Globus pallidus (tissue), 1 donor: ENCODE data around the gene SSTR5.
A peak's percentile ranks its signal among the peaks of the same experiment; 100 is the strongest.

Experiments
- DNase-seq: peaks from one replicate; pipeline ENCODE4 v3.0.0-alpha.2; 2015; ENCODE audit warnings: low spot score

The SSTR5 gene

DNA sequence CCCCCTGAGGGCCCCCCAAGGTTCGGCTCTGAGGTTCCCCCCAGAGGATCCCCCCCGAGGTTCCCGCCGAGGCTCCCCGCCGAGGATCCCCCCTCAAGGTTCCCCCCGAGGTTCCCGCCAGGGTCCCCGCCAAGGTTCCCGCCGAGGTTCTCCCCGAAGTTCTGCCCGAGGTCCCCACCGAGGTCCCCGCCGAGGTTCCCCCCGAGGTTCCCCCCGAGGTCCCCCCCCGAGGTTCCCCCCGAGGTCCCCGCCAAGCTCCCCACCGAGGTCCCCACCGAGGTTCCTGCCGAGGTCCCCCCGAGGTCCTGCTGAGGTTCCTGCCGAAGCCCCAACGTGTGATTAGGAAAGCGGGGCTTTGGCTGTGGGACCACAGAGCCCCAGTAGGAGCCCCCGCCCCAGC, 32.2 kb upstream of the SSTR5 start:
- no peak for DNase-seq

DNA sequence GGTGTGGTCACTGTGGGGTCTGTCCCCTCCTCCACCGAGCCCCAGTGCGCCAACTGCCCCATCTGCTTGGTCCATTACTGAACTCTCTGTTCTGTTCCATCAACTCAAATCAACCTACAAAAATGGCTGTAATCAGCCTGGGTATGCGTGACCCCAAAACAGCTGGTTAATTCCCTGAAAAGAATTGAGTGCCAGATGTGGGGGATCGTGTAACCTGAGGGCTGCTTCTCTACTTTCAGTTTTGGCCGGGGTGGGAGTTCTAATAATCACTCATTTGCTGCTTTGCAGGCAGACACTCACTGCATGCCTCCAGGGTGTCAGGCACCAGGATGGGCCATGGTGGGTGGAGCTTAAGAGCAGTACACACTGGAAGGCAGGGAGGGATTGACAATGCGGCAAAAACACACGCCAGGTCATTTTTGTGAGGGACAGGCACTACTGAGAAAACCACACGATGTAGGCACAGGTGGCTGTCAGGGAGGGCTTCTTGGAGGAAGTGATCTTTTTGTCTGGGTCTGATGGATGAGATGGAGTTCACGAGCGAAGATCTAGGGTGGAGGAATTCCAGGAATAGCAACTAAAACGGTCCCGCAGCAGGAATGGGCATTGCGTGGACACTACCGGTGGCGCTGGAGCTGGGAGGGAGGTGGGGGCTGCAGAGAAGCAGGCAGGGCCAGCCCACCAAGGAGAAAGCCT, 30.4 kb upstream of the SSTR5 start:
- DNase-seq, result no peak

DNA sequence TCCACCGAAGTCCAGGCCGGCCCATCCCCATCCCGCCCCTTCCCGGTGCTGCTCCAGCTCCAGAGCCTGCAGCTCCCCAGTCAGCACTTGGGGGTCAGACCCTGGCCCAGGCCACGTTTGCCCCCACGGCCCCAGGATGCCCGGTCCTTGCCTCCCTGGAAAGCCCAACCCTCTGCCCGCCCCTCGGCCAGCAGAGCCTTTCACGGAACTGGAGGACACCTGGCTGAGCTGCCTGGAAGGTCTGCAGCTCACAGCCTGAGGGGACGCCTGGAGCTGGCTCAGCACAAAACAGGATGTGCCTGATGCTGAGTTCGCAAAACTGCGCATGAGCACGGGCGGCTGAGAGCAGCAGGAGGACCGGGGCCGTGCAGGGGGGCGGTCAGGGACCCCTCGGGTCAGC, 29.7 kb upstream of the SSTR5 start:
- no peak for DNase-seq

DNA sequence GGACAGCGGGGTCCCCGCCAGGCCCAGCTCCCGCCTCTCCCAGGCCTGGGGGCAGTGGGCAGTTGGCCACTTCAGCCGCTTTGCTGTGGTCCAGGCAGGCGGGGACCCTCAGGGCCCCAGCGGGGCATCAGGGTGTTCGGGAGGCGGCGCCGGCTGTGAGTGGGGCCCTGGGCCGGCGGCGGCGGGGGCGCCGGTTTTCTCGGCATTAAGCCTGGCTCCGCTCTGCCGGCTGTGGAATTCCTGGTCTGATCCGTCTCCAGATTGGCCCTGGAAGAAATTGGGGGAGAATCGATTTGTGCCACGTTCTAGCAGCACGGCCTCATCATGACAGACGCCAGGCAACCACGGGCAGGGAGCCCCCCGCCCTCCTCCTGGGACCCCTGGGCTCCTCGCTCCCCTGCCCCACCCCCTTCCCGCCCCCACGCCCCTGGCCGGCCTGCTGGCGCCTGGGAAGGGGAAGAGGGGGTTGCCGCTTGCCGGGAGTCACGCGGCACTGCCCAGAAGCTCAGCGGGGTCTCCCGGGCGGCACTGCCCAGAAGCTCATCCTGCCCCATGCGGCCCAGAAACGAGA, 28.6 kb upstream of the SSTR5 start:
- no peak for DNase-seq

DNA sequence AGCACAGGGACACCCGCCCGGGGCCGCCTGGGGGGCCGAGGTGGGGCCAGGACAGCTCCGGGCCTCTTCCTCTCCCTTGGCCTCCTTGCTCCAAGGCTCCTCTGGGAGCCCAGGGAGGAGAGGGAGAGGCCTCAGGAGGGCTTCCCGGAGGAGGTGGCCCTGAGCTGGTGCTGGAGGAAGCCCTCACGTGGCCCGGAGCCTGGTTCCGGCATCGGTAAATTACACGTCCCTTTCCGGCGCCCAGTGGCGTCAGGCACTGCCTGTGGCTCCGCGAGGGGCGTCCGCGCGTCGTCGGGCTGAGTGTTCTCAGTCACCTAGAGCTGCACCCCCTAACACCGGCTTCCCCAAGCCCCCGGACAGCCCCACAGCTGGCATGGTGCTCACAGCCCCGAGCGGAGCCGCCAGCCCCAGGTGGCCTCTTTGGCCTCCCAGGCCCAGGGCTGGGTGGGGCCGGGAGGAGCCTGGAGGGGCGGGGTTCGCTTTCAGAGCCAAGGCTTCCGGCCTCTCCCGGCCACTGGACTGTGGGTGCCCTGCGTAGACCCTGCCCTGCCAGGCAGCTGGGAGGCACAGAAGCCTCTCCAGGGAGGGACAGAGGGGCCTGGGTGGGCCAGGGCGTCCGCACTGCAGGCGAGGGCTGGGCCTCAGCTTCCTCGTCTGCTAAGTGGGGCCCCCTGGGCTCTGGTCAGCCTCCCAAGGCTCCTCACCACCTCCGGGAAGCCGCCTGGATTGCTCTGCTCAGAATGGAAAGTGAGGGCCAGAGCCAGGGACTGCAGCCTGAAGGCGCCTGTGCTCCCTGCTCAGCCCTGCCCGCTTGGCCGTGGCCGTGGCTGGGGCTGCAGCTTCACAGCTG, 27.9 kb upstream of the SSTR5 start:
- DNase-seq, result no peak

DNA sequence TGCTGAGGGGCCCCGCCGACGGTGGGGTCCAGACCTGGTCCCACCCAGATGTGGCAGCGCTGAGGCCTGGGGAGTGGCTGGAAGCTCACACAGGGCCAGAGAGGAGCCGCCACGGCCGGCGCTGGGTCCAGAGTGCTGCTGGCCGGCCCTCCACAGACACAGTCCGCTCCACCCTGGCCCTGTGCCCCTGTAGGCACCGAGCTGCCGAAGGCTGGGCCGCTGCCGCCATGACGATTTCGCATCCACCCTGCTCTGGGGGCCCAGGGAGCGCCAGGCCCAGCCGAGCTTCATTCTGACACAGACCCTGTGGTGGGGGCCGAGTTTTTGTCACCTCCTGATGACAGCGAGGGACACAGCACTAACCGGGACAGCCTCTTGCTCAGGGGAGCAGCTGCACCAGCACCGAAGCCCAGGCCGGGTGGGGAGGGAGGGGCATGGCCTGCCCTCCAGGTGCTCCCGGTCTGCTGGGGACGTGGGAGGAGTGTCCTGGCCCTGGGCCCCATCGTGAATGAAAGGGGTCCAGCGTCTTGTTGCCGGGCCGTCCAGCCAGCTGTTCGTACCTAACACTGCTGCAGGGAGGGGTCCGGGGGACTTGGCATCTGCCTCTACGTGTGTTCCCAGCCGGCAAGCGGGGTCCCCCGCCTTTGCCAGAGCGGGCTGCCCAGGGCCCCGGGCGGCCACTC, 27.1 kb upstream of the SSTR5 start:
- peak; percentile 62 for DNase-seq

DNA sequence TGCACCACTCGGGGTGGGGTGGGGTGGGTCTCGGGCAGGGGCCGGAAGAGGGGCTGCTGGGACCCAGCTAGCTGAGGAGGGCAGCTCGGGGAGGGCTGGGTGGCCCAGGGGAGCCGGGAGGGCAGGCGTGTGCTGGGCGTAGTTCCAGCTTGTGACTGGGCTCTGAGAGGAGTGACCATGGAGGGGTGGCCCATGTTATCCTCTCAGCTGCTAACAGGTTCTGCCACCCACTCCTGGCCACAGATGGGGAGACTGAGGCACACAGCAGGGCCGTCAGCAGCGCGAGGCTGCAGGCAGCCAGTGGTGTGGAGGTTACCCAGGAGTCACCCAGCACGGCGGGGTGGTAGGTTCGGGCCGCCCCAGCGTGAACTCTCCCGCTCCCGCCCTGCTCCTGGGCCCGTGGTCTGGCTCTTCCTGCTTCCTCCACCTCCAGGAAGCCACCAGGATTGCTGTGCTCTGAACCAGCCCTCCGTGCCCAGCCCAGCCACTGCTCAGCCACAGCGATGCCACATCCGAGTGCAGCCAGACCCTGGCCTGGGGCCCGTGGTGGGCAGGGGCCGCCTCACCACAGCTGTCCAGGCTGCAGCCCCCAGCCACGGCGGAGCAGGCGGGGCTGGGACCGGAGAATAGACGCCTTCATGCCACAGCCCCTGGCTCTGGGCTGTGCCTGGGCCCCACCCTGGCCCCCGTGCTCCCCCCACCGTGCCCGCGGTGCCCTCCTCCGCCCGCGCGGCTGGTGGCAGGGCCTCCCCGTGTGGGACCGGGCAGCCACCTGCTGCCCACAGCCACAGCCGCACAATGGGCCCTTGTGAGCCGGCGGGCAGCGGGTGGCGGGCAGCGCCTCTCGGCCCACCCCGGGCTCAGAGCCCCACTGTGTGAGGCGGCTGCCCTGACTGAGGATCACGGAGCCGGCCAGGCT, 26.3 kb upstream of the SSTR5 start:
- peak; percentile 96 for DNase-seq

DNA sequence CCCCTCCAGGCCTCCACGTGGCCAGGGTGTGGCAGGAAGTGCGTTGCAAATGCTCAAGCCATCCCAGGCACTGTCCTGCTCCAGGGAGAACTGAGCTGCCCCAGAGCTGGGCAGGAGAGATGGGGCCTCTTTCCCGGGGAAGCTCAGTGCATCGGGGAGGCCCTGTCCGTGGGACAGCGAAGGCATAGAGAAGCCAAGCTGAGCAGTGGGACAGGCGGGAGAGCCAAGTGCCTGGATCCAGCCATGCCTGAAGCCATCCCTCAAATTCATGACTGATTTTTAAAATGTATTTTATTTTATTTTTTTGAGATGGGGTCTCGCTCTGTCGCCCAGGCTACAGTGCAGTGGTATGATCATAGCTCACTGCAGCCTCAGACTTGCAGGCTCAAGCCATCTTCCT, 25.4 kb upstream of the SSTR5 start:
- DNase-seq, result no peak

DNA sequence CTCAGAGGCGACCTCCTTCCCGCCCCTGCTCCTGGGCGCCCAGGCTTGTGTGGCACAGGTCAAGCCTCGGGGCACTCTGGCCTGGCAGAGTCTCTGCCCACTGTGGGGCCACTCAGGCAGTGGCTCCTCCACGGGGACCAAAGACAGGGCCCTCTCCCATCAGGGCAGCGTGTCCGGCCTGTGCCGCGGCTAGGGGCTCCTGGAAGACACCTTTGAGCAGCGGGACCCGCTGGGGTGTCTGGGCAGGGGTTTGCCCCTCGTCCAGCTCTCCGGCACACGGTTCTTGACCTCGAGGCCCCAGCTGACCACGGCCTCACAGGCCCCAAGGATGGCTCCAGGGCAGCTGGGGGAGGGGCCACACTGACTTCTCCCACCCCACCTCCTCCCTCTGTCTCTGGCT, 24.7 kb upstream of the SSTR5 start:
- DNase-seq, result no peak

DNA sequence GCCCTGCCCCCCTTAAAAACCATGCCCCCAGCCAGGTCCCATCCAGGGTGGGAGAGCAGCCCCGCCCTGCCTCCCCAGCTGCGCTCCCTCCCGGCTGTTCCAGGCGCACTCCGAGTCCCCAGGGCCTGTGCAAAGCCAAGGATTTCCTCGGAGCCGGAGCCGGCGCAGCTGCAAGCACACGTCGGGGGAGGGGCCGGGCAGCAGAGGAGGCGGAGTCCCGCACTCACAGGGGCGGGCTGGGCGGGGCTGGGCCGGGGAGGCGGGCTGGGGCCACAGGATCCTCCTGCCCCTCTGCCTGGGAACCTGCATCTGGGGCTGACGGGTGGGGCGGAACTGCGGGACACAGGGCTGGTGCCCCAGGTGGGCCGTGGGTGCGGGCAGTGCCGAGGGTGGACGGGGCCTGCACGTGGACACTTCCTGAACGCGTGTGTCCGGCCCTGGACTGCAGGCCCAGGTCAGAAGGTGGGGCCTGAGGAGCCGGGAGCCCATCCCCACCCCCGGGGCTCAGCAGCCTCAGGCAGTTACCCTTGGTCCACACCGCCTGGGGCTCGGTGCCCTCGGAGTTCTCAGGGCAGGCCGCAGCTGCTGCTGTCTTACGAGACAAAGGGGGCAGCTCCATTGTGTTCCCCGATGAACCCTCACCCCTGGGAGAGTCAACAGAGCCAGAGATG, 24.0 kb upstream of the SSTR5 start:
- DNase-seq, result peak; percentile 92

DNA sequence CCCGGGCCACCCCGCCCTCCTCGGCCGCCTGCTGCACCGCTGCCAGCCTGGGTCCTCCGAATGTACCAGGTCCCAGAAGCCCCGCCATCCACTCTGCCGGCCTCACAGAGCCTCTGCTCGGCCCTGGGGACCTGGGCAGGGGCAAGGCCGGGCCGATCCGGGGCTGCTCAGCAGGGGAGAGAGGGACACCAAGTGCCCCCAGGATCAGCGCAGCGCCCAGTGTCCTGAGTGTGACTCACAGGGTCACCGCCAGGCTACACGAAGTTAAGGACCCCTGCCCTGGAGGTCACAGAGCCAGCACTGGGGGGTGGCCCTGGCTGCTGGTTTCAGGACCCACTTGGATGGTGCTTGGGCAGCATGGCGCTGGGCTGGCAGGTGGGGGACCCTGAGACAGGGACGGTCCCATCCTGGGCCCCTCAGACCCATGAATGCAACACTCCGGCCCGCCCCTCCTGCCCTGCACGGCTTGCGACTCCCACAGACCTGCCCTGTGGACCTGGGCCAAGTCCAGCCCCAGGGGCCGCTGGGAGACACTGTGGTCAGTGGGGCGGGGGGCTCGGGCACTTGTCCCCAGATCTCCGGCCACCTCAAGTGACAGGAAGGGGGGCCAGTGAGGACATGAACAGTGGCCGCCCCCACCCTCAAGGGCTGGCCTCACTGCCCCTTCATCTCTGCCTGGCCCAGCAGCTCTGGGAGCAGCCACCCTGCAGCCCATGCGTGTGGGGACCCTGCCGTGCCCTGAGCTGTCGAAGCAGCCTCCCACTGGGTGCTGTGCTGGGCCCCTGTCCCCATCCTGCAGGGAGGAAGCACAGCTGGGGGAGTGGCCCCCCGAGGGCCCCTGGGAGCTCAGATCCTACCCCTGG, 23.2 kb upstream of the SSTR5 start:
- no peak for DNase-seq

DNA sequence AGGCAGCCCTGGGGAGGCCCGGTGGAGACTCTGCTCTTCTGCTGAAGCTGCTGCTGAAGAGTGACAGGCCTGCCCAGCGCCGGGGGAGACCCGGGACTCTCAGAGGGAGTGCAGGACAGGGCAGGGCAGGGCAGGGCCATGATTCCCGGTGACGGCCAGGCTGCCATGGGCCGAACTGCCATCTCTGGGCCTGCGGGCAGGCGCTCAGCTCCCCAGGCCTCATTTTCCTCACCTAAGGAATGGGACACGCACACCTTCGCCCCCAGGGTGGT, 22.6 kb upstream of the SSTR5 start:
- no peak for DNase-seq

DNA sequence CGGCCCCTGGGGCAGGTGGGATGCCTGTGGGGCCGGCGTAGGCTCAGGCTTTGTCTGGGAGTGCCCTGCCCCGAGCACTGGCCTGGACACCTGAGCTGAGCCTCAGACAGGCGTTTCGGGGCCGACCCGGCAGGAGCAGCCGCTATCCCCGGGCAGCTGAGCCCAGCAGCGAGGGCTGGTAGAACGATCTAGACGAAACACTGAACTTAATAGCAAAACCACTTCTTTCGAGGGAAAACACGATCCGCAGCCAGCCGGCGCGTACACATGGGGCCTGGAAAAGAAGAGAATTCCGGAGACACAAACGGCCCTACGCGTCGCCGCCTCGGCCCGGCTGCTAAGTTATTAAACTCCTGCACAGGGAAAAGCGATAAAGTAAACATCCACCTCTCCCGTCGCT, 22.0 kb upstream of the SSTR5 start:
- no peak for DNase-seq

DNA sequence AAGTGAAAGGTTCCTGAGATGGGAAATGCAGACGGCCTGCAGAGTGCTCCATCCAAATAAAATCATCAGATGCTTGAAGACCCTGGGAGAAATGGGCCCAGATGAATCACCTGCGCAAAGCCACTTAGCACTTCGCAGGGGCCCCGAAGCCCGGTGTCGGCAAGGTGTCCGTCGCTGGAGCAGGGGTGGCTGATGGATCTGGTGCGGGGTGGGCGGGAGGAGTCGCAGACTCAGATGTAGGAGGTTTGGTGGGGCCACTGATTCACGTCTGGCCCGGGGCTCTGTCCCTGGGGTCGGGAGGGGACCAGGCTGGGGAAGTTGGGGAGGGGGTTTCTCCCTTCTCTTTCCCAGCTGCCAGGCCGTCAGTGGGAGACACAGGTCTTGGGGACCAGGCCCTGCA, 21.6 kb upstream of the SSTR5 start:
- DNase-seq, result no peak

DNA sequence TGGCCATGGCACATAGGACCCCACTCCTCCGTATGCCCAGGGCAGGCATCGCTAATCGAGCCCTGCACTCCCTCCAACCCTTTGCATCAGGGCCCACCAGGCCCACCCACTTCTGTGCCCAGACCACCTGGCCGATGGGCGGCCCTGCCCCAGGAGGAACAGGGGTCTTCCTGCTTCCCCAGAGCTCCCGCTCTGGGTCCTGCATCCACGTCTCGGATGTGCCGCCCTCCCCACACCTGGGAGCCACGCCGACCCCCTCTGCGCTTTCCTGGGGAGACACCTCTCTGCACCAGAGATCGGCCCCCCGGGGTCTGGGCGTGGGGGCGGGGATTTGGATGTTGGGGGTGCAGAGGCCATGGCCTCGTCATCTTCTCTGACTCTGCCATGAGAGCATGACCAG, 21.1 kb upstream of the SSTR5 start:
- no peak for DNase-seq

DNA sequence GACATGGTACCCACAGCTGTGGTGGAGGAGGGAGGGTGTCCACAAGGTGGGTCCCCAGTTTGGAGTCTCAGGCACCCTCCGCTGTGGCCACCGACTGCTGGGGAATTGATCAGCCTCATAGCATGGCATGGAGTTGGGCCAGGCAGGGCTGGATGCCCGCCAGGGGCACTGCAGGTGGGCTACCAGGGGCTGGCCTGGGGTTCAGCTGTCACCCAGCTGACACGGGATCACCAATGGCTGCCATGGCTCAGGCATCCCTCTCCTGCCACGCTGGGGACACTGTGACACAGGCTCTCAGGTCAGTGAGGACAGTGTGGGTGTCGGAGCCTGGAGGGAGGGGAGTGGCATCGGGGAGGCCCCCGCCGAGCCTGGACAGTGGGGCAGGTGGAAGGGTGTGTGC, 19.8 kb upstream of the SSTR5 start:
- DNase-seq, result no peak

DNA sequence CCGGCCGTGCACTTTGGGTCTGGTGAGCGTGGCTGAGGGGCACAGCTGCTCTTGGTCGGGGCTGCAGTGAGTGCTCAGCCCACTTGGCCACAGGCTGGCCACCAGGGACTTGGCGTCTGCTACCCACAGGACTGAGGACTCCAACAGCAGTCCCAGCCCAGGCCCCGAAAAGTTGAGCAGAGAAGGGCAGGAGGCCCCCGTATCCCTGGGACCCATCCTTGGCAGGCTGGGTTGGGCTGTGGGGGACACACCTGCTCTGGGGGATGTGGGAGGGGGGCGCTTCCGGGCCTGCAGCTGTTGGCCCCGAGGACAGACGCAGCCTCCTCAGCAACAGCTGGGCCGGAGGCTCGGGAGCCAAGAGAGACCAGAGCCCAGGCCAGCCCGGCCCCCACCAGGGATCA, 19.4 kb upstream of the SSTR5 start:
- DNase-seq, result peak; percentile 21

DNA sequence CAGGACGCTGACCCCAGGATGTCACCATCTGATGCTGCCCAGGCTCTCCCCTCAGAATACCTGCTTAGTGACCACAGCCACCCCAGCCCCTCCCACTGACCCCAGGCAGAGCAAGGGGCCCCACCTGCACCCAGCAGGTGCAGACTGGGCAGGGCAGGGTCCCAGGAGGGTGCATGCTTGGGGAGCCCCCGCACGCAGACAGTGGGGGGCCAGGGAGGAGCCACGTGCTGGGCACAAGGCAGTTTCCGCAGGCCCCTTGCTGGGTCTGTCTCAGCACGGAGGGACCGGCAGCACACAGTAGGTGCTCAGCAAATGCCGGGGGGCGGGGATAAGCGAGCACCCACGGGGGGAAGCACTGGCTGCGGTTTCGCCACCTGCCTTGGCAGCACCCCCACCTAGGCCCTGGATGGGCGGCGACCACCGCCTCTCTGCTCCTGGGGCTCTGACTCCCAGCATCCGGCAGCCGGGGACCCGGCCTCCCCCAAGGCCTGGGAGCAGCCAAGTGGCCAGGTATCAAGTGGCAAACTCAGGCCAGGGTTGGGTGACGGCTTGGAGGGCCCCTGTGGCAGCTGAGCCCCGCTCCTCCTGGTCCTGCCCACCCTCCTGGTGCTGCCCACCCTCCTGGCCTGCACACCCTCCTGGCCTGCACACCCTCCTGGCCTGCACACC, 18.7 kb upstream of the SSTR5 start:
- no peak for DNase-seq

DNA sequence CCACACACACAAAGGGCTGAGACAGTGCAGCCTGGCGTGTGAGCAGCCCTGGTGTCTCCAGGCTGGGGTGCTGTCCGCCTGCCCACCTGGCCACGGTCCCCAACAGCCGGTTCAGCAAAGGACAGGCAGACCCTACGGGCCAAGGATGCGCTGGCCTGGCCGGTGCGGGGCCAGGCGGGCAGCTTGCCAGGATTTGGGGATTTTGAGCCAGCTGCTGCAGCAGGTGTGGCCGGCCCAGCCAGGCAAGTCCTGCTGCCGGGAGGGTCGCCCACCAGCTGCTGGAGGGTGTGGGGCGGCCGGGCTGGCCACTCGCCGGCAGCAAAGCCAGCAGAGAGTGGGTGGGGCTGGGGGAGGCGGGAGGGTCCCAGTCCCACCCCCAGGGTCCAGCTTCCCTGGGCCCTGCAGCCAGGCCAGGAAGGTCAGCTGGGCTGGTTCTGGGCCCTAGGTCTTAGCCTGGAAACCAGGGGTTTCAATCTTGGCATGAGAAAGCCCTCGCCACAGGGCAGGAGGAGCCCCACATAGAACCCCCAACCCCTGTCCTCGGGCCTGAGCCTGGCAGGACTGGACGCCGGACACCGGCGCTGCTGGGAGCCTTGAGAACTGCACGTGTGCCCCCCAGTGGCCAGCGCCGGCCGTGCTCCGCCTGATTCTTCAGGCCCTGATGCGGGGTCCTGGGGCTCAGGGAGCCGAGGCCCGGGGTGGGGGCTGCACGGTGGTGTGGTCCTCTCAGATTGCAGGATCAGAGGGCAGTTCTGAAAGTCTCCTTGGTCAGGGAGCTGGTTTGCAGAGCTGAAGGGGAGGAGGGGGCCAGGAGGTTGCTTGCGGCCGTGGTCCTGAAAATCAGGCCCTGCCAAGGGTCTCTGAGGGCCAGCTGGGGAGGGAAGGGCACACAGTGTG, 17.6 kb upstream of the SSTR5 start:
- DNase-seq, result peak; percentile 75
